ENCODE results near the gene SHROOM3. TPM values are rescaled to one million over a fixed set of nuclear protein-coding genes. Genes with fewer than 3 reads are reported as not detected.

Gene SHROOM3
- total and polyA plus RNA-seq, 2 of the 13 experiments (the other 11 are each of a cell fraction or from before 2014, with no cell fraction given) = 0.01 TPM; not detected in 1

GRCh38 chr4:76783836-76784235, 348.8 kb downstream of the SHROOM3 start:
- no peak for DNase-seq (ENCODE audit: low spot score)
- Histone ChIP-seq H2AFZ (ENCODE audit: low read length) (no peak overlapping the region), H3K4me1 (ENCODE audit: insufficient read depth, low read length) (peaks cover 28% of the 10 kb centered on the region), H3K4me3 (replicated peaks in 1 of 3; ENCODE audit: insufficient read depth in 1 of 3, low read depth in 2 of 3, low read length in 3 of 3) (no peak overlapping the region), H3K27ac (ENCODE audit: extremely low read length, insufficient read depth, low read length) (no peak overlapping the region), H3K9me3 (ENCODE audit: low read length) (no peaks in the 10 kb centered on the region), H3K9ac (ENCODE audit: insufficient read depth, low read depth, low read length) (no peak overlapping the region), H3K79me2 (ENCODE audit: insufficient read depth, low read length) (no peaks in the 10 kb centered on the region), H3K36me3 (replicated peaks in 1 of 2; ENCODE audit: control insufficient read depth in 1 of 2, insufficient read depth in 2 of 2, low read length in 2 of 2) (no peaks in the 10 kb centered on the region), H3K4me2 (ENCODE audit: low read depth, low read length) (no peak overlapping the region), H3K27me3 (ENCODE audit: control insufficient read depth in 1 of 2, insufficient read depth in 2 of 2, low read length in 2 of 2) (no peaks in the 10 kb centered on the region), H4K20me1 (ENCODE audit: insufficient read depth, low read length) (no peaks in the 10 kb centered on the region)
- no peak; the same call in 2 of the 3 replicates for ATAC-seq
- intact Hi-C loops (cut with micrococcal nuclease; ENCODE audit: unreplicated experiment) = no loop called here
- POLR2A ChIA-PET = no interaction called here
- in situ Hi-C loops (cut with HindIII; ENCODE audit: extremely low pct_ligation_motif_present, low pct_unique_long_range_greater_than_20kb) = no loop called here
- no TSS peak for BruUV-seq (replicated peaks)
- CTCF ChIA-PET (ENCODE audit: low intra/inter-chr PET ratio, low total read pairs) = no interaction called here
- 35% methylated on average over 2 of the region's 4 CpGs for WGBS (ENCODE audit: low lambda C conversion rate)
- FAIRE-seq = no peak
- TF ChIP-seq ZNF7 (CRISPR knock-in tag; IDR thresholded peaks at IDR 0.05) (no peak), NFKBIZ (CRISPR knock-in tag; IDR thresholded peaks at IDR 0.05) (no peak), XBP1 (CRISPR knock-in tag; IDR thresholded peaks at IDR 0.05) (no peak), MEF2D (CRISPR knock-in tag; IDR thresholded peaks at IDR 0.05) (no peak), ZNF20 (CRISPR knock-in tag; IDR thresholded peaks at IDR 0.05) (no peak), THYN1 (CRISPR knock-in tag; IDR thresholded peaks at IDR 0.05; ENCODE audit: borderline replicate concordance, low read depth) (no peak)

- no peak for TF ChIP-seq ATF4 (CRISPR knock-in tag; IDR thresholded peaks at IDR 0.05)
- TF ChIP-seq, protein P1, sequence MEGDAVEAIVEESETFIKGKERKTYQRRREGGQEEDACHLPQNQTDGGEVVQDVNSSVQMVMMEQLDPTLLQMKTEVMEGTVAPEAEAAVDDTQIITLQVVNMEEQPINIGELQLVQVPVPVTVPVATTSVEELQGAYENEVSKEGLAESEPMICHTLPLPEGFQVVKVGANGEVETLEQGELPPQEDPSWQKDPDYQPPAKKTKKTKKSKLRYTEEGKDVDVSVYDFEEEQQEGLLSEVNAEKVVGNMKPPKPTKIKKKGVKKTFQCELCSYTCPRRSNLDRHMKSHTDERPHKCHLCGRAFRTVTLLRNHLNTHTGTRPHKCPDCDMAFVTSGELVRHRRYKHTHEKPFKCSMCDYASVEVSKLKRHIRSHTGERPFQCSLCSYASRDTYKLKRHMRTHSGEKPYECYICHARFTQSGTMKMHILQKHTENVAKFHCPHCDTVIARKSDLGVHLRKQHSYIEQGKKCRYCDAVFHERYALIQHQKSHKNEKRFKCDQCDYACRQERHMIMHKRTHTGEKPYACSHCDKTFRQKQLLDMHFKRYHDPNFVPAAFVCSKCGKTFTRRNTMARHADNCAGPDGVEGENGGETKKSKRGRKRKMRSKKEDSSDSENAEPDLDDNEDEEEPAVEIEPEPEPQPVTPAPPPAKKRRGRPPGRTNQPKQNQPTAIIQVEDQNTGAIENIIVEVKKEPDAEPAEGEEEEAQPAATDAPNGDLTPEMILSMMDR (CRISPR knock-in tag; IDR thresholded peaks at IDR 0.05) = peak; percentile 28; the same call in 1 of the 2 replicates
- no peak for TF ChIP-seq ZNF7 (CRISPR knock-in tag; IDR thresholded peaks at IDR 0.05)
- TF ChIP-seq MTF1 (CRISPR knock-in tag; IDR thresholded peaks at IDR 0.05) = no peak
- TF ChIP-seq CENPX (CRISPR knock-in tag; IDR thresholded peaks at IDR 0.05) = no peak
- TF ChIP-seq, protein P2, sequence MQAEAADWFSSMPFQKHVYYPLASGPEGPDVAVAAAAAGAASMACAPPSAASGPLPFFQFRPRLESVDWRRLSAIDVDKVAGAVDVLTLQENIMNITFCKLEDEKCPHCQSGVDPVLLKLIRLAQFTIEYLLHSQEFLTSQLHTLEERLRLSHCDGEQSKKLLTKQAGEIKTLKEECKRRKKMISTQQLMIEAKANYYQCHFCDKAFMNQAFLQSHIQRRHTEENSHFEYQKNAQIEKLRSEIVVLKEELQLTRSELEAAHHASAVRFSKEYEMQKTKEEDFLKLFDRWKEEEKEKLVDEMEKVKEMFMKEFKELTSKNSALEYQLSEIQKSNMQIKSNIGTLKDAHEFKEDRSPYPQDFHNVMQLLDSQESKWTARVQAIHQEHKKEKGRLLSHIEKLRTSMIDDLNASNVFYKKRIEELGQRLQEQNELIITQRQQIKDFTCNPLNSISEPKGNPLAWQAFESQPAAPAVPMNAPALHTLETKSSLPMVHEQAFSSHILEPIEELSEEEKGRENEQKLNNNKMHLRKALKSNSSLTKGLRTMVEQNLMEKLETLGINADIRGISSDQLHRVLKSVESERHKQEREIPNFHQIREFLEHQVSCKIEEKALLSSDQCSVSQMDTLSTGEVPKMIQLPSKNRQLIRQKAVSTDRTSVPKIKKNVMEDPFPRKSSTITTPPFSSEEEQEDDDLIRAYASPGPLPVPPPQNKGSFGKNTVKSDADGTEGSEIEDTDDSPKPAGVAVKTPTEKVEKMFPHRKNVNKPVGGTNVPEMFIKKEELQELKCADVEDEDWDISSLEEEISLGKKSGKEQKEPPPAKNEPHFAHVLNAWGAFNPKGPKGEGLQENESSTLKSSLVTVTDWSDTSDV (CRISPR knock-in tag; IDR thresholded peaks at IDR 0.05) = no peak
- no peak for TF ChIP-seq TARDBP (CRISPR knock-in tag; IDR thresholded peaks at IDR 0.05)
- H3K4me3 ChIP-seq (replicated peaks in 1 of 3; ENCODE audit: insufficient read depth in 1 of 3, low read depth in 2 of 3, low read length in 3 of 3) = no peak overlapping the region
- no peaks in the 10 kb centered on the region for H3K27me3 ChIP-seq (ENCODE audit: control insufficient read depth in 1 of 2, insufficient read depth in 2 of 2, low read length in 2 of 2)
- CTCF ChIA-PET (ENCODE audit: low intra/inter-chr PET ratio, low total read pairs) = no interaction called here
- H3K4me1 ChIP-seq (ENCODE audit: insufficient read depth, low read length) = peaks cover 24% of the 10 kb centered on the region
- H3K27ac ChIP-seq (ENCODE audit: extremely low read length, insufficient read depth, low read length) = no peak overlapping the region
- H3K79me2 ChIP-seq (ENCODE audit: insufficient read depth, low read length) = no peaks in the 10 kb centered on the region
- POLR2A ChIA-PET = no interaction called here
- no peak overlapping the region for H3K9ac ChIP-seq (ENCODE audit: insufficient read depth, low read depth, low read length)
- 36% methylated on average over 2 of the region's 2 CpGs for WGBS (ENCODE audit: low lambda C conversion rate)
- DNase-seq (ENCODE audit: low spot score) (no peak), ATAC-seq (peak; percentile 54; the same call in 2 of the 3 replicates), FAIRE-seq (no peak)
- H2AFZ ChIP-seq (ENCODE audit: low read length) = no peak overlapping the region
- in situ Hi-C loops (cut with HindIII; ENCODE audit: extremely low pct_ligation_motif_present, low pct_unique_long_range_greater_than_20kb) = no loop called here
- no TSS peak for BruUV-seq (replicated peaks)
- H3K9me3 ChIP-seq (ENCODE audit: low read length) = no peaks in the 10 kb centered on the region
- intact Hi-C loops (cut with micrococcal nuclease; ENCODE audit: unreplicated experiment) = no loop called here
- H3K4me2 ChIP-seq (ENCODE audit: low read depth, low read length) = no peak overlapping the region
- no peaks in the 10 kb centered on the region for H3K36me3 ChIP-seq (replicated peaks in 1 of 2; ENCODE audit: control insufficient read depth in 1 of 2, insufficient read depth in 2 of 2, low read length in 2 of 2)
- no peaks in the 10 kb centered on the region for H4K20me1 ChIP-seq (ENCODE audit: insufficient read depth, low read length)
Observed at GRCh38 chr4:76784237-76784636, 349.2 kb downstream of the SHROOM3 start.

Data from HepG2 (cell line).